HG03175 (cell line): ENCODE results near the gene HEXB.
"Not testable (repeated sequence)": the region's sequence is repeated elsewhere in the genome, so short reads cannot be mapped to it uniquely, and the experiment has no call there.

ENCODE experiments used
- ATAC-seq: cut with Tn5 transposase; IDR thresholded peaks from one replicate; pipeline ENCODE4 v1.9.1; 2021; ENCODE audit warnings: mild to moderate bottlenecking, moderate library complexity; ENCODE audit not compliant: unreplicated experiment

Gene HEXB

GRCh38 chr5:74725331-74725730, 40.3 kb downstream of the HEXB start:
- ATAC-seq, result no peak

DNA sequence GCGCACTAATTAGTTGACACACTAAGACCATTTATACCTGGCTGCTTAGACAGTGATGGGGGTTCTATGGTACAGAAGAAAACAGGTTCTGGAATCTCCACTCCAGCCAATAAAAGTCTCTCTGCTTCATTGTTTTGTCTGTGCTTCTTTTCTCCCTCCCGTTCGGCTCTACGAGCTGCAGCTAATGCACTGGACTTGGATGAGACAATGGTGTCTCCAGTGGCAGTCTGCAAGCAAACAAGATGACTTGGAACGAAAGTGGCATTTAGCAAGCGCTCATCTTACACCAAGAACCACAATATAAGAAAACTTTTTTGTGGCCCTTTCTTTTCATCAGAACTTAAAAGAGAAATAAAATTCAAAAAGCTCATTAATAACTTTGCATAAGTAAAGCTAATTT, 51.7 kb downstream of the HEXB start:
- no peak for ATAC-seq

- no peak for ATAC-seq
Measured at GRCh38 chr5:74738406-74738805, 53.4 kb downstream of the HEXB start.

- ATAC-seq, result not testable (repeated sequence)
Measured at GRCh38 chr5:74748742-74749141, 63.7 kb downstream of the HEXB start.

DNA sequence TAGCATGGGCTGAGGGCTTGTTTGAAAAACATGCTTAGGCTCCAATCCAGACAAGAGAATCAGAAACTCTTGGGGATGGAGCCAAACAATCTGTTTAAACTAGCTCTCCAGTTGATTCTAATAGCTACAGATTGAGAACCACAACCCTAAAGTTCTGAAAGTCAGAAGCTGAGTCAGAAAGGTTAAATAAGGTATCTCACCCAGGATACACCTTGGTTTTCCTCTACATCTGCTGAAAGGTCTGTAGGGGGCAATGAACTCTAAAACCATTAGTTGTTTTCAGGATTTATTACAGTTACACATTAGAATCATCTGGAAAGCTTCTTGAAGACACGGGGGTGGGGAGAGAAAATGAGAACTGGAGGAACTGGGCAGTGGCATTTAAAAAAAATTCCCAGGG, 76.2 kb downstream of the HEXB start:
- ATAC-seq, result no peak

GRCh38 chr5:74762599-74762998, 77.6 kb downstream of the HEXB start:
- no peak for ATAC-seq

GRCh38 chr5:74763504-74763903, 78.5 kb downstream of the HEXB start:
- ATAC-seq, result no peak

DNA sequence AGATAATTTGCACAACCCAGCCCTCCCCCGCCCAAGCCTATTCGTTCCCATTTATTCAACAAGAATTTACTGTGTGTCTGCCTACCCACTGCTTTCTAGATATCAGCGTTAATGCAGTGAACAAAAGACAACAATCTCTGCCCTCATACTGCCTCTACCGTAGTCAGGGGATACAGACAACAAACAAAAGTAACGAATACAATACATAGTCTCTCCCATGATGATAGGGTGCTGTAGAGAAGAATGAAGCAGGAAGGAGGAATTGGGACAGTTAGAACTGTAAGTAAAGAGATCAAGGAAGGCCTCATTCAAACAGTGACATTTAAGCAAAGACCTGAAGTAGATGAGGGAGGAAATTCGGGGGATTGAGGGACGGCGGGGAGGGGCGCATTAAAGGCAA, 80.2 kb downstream of the HEXB start:
- ATAC-seq, result no peak

DNA sequence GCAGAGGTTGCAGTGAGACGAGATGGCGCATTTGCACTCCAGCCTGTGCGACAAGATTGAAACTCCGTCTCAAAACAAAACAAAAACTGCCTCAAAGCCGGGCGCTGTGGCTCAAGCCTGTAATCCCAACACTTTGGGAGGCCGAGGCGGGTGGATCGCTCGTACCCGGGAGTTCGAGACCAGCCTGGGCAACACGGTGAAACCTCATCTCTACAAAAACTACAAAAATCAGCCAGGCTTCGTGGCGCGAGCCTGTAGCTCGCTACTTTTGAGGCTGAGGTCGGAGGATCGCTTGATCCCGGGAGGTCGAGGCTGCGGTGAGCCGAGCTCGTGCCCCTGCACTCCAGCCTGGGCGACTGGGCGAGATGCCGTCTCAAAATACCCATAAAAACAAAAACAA, 80.9 kb downstream of the HEXB start:
- ATAC-seq, result no peak

- ATAC-seq, result peak; percentile 45
Measured at GRCh38 chr5:74766418-74766848, 81.4 kb downstream of the HEXB start.

- ATAC-seq, result peak; percentile 86
Measured at GRCh38 chr5:74766849-74767578, 82.0 kb downstream of the HEXB start, which contains the start of the genes GFM2 and NSA2. GFM2 (minus strand) TSS chr5:74767117; CDS start chr5:74763742, 3,375 bp downstream. NSA2 (plus strand) TSS chr5:74767249; CDS start chr5:74767361, 112 bp downstream.

- no peak for ATAC-seq
Measured at GRCh38 chr5:74767579-74767913, 82.5 kb downstream of the HEXB start.
